HG03280 (cell line): ENCODE measurements around the gene ZAP70.

ENCODE experiments used
- ATAC-seq: cut with Tn5 transposase; IDR thresholded peaks from one replicate; pipeline ENCODE4 v1.9.1; 2021; ENCODE audit warnings: mild to moderate bottlenecking, moderate library complexity; ENCODE audit not compliant: unreplicated experiment

ZAP70 gene

DNA sequence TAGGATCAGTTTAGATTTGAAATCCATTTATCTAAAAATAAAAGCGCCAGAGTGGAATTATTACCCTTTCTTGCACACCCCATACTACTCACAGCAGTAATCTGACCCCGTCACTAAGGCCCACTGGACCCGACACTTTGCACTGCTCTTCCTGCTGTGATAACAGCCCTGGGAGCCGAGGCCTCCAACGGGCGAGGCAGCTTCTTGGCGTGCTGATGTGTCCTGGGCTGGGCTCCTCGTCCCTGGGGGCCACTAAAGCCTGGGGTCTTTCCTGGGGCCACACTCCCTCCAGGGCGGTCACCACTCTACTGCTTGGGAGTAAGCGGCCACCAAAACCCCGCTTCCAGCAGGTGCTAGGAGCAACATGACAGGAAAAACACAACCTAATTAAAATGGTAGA, 61.7 kb downstream of the ZAP70 start:
- no peak for ATAC-seq

DNA sequence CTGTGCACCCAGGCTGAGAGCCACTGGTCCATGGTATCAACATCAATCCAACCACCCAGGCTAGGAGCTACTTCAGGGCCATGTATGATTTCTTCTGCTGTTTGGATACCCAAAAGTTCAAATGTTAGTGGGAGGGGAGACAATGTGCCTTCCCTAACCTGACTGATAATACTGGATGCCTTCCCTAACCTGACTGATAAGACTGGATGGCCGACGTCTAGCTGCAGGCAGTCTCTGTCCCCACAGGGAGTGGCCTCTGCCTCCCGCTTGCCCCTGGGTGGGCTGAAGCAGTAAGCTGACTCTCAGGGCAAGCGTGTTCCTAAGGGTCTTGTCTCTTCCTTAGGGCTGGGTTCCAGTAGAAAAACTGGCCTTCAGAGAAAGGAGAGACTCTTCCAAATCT, 65.8 kb downstream of the ZAP70 start:
- no peak for ATAC-seq

DNA sequence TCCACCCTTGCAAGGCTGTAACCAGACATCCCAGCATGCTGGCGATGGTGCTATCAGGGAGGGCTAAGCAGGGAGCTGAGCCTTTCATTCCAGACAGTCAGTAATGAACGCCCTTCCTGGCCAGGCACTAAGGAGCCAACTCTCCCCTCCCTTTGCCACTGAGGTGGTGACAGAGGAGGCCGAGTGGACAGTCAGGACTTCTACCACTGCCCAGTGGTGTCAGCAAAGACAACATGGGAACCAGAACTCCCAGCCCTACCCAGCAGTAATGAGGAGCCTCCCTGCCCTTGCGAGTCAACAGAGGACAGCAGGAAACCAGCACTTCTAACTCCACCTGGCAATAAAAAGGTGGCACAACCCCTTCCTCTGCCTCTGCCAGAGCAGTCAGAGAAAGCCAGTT, 68.6 kb downstream of the ZAP70 start:
- ATAC-seq = no peak

DNA sequence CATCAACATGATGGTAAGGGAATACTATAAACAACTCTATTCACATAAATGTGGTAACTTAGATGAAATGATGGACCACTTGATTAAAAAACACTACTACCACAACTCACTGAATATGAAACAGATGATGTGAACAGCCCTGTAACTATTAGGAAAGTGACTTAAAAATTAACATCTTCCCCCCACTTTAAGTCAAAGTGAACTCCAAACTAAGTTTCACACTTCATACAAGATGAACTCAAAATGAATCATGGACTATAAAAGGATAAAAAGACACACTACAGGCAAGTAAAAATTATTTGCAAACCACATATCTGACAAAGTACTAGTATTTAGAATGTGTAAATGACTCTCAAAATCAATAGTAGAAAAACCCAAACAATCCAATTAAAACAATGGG, 71.6 kb downstream of the ZAP70 start:
- ATAC-seq = no peak

DNA sequence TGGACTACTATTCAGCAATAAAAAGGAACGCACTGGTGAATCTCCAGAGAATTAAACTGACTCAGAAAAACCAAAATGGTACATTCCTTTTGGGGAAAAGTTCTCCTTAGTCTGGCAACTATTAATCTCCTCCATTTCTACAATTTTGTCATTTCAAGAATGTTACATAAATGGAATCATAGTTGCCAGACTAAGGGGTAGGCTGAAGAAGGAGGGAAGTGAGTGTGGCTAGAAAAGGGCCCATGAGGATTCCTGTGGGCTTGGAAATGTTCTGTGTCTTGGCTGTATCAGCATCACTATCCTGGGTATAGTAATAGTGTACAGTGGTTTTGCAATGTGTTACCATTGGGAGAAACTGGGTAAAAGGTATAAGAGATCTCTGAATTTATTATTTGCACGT, 72.4 kb downstream of the ZAP70 start:
- ATAC-seq = no peak

DNA sequence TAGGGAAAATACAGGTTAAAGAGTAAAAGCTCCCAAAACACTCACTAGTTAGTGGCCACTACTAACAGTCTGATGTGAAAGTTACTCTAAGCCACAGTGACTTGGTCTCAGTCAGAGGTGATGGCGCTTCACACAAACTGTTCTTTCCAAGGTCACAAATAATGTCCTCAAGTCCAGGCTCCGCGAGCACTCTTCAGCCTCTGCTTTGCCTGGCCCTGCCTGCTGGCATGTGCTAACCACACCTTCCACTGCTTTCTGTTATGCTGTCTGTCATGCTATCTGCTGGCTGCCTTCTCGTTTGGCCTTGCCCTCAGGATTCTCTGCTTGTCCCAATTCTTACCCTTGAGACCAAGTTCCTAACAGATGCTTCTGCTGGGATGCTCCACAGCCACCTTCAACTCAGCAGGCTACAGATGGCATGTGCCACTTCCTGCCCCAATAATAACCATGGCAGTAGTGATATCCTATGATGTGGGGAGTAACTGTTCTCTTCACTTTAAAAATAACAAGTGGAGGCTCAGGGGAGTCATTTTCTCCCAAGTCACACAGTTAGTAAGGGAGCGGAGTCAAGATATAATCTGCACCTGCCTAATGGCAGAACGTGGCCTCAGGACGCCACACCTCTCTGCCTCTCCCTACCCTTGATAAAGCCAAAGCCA, 75.7 kb downstream of the ZAP70 start:
- ATAC-seq = no peak
